ENCODE data around the gene THBS3.

- TF ChIP-seq EZH2 (IDR thresholded peaks at IDR 0.05; ENCODE audit: low read length, missing control alignments), result no peak
- TF ChIP-seq, protein P1, sequence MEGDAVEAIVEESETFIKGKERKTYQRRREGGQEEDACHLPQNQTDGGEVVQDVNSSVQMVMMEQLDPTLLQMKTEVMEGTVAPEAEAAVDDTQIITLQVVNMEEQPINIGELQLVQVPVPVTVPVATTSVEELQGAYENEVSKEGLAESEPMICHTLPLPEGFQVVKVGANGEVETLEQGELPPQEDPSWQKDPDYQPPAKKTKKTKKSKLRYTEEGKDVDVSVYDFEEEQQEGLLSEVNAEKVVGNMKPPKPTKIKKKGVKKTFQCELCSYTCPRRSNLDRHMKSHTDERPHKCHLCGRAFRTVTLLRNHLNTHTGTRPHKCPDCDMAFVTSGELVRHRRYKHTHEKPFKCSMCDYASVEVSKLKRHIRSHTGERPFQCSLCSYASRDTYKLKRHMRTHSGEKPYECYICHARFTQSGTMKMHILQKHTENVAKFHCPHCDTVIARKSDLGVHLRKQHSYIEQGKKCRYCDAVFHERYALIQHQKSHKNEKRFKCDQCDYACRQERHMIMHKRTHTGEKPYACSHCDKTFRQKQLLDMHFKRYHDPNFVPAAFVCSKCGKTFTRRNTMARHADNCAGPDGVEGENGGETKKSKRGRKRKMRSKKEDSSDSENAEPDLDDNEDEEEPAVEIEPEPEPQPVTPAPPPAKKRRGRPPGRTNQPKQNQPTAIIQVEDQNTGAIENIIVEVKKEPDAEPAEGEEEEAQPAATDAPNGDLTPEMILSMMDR (conservative IDR thresholded peaks at IDR 0.05 in 1 of 2, IDR thresholded peaks at IDR 0.05 in 1 of 2; ENCODE audit: low read depth in 1 of 2, low read length in 2 of 2), result no peak
Measured at GRCh38 chr1:155196103-155196892, 11.4 kb downstream of the THBS3 start.

Measured in fibroblast of lung (primary cell).